HL-60 (cell line): ENCODE results near the gene ZNF652.

Experiments used
- CTCF ChIP-seq: IDR thresholded peaks from one replicate; pipeline ENCODE4 v1.5.1; 2011; ENCODE audit warnings: low read length, control low read depth, inconsistent platforms; ENCODE audit not compliant: insufficient read depth
- POLR2AphosphoS5 ChIP-seq: IDR thresholded peaks from 2 replicates; pipeline ENCODE4 v1.6.1; 2012; ENCODE audit warnings: low read depth
- REST ChIP-seq: IDR thresholded peaks from 2 replicates; pipeline ENCODE4 v1.6.1; 2012; ENCODE audit warnings: low read depth; ENCODE audit not compliant: insufficient replicate concordance

DNA sequence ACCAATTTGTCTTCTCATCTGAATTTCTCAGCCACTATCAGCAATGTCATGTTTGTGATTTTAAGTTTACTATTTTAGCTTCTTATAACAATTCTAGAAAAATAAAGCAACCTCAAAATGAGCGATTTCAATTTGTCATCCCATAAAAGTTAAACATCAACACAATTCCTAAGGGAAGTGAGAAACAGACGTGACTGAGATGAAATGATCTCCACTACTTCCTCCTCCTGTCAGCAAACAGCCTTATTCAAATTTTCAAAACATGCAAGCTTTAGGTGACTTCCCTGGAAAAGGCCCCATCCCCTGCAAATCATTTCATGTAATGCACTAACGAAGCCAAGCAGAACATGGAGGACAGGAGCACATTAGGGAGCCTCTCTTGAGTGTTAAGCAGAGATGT is 64.9 kb downstream of the ZNF652 start:
- TF ChIP-seq CTCF (no peak), REST (no peak), POLR2AphosphoS5 (no peak)
